ENCODE results near the gene RTN4RL1.

The RTN4RL1 gene

DNA sequence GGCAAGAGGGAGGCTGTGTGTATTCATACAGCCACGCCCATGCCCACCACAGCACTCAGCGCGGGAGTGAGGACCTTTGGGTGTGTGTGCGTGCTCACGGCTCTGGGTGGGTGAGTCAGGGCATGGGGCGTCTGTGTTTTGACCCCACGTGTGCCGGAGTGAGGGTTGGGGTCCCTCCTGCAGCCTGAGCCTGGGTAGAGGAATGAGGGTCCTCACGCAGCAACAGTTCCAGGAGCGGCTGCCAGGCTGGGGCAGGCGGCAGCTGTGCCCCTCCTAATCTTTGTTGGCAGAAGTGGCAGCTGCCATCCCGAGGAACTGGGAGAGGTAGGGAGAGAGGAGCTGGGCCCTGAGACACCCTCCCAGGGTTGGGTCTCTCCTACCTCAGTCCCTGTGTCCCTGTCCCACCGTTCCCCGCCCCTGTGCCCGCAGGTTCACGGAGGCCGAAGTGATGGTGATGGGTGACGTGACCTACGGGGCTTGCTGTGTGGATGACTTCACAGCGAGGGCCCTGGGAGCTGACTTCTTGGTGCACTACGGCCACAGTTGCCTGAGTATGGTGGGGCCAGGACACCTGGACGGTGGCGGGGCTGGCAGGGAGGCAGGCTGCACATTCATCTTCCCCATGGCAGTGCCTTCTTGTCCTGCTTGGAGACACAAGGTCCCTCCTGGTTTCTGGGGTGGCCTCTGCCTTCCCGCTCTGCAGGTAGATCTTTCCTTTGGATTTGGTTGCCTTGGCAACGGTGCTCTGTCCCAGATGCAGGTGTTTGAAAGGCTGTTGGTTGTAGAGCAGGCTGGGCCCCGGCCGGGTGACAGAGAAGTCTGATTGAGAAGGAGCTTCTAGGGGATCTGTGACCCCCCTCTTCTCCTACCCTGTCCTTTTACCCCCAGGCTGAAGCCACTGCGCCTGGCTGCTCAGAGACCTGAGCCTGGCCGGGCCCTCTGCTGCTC is 10.7 kb upstream of the RTN4RL1 start:
- H3K4me1 ChIP-seq (ENCODE audit: control insufficient read depth in 5 of 5, insufficient read depth in 5 of 5, low read length in 5 of 5) = peaks cover 3 to 11% (median 8%) of the 10 kb centered on the region in 5 donors
- H3K9ac ChIP-seq (ENCODE audit: low read length in 5 of 5) = no peak overlapping the region
- H3K36me3 ChIP-seq (ENCODE audit: control insufficient read depth in 5 of 5, insufficient read depth in 5 of 5, low read length in 5 of 5) = peaks cover 0 to 53% (median 42%) of the 10 kb centered on the region in 5 donors
- H3K27me3 ChIP-seq (ENCODE audit: control insufficient read depth in 5 of 5, insufficient read depth in 4 of 5, low read length in 5 of 5) = no peaks in the 10 kb centered on the region
- H3K9me3 ChIP-seq (ENCODE audit: control insufficient read depth in 5 of 5, low read length in 5 of 5) = no peaks in the 10 kb centered on the region
- H3K4me3 ChIP-seq (ENCODE audit: low read depth in 1 of 5, low read length in 5 of 5) = no peak overlapping the region
- no peak overlapping the region for H3K27ac ChIP-seq (ENCODE audit: low read depth, low read length)

DNA sequence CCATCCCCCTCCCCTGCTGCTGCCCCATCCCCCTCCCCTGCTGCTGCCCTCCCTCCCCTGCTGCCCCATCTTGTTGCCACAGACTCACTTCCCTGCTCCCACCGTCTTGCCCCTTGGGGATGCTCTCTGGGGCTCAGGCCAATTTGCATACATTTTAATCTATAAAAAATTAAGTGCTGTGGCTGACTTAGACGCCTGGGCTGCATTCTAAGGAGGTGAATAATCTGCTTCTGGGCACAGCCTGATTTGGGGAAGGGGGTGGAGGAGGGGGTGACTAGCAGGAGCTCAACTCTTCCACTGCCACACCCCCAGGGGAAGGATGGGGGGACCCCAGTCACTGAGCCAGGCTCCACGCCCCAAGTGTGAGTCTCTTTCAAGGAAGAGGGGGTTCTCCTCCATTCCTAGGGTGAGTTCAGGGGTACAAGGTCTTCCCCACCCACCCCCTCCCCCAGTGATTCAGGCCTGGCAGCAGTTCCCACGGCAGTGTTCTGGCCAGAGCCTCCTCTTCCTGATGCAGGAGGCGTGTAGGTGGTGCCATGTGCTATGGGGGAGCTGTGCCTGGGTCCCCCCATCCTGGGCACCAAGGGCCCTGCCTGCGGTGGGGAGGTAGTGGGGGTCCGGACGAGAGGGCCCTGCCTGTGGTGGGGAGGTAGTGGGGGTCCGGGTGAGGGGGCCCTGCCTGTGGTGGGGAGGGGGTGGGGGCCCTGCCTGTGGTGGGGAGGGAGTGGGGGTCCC is 9.8 kb upstream of the RTN4RL1 start:
- peaks cover 0 to 49% (median 36%) of the 10 kb centered on the region in 5 donors for H3K36me3 ChIP-seq (ENCODE audit: control insufficient read depth in 5 of 5, insufficient read depth in 5 of 5, low read length in 5 of 5)
- H3K4me1 ChIP-seq (ENCODE audit: control insufficient read depth in 5 of 5, insufficient read depth in 5 of 5, low read length in 5 of 5) = peaks cover 3 to 19% (median 14%) of the 10 kb centered on the region in 5 donors
- no peak overlapping the region for H3K27ac ChIP-seq (ENCODE audit: low read depth, low read length)

DNA sequence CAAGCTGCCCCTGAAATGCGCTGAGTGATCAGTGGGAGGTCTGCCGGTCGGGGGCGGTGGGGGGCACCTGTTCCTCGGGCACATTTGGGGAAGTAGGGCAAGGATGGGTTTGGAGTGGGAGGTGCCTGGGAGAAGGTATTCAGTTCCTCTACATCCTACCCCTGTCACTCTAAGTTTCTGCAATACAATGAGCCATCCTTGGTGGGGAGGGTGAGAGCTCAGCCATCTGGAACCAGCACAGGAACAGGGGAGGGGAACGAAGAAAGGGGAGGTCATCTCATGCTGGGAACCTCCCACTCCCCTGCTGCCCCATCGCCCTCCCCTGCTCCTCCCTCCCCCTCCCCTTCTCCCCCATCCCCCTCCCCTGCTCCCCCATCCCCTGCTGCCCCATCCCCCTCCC is 9.0 kb upstream of the RTN4RL1 start:
- no peaks in the 10 kb centered on the region for H3K27me3 ChIP-seq (ENCODE audit: control insufficient read depth in 5 of 5, insufficient read depth in 4 of 5, low read length in 5 of 5)
- no peak overlapping the region for H3K9ac ChIP-seq (ENCODE audit: low read length in 5 of 5)
- H3K36me3 ChIP-seq (ENCODE audit: control insufficient read depth in 5 of 5, insufficient read depth in 5 of 5, low read length in 5 of 5) = peaks cover 0 to 44% (median 34%) of the 10 kb centered on the region in 5 donors
- H3K4me1 ChIP-seq (ENCODE audit: control insufficient read depth in 5 of 5, insufficient read depth in 5 of 5, low read length in 5 of 5) = peaks cover 3 to 24% (median 18%) of the 10 kb centered on the region in 5 donors
- no peaks in the 10 kb centered on the region for H3K9me3 ChIP-seq (ENCODE audit: control insufficient read depth in 5 of 5, low read length in 5 of 5)
- no peak overlapping the region for H3K27ac ChIP-seq (ENCODE audit: low read depth, low read length)
- no peak overlapping the region for H3K4me3 ChIP-seq (ENCODE audit: low read depth in 1 of 5, low read length in 5 of 5)

More for the DNA sequence above, 9.8 kb upstream of the RTN4RL1 start:
- no peak overlapping the region for H3K4me3 ChIP-seq (ENCODE audit: low read depth in 1 of 5, low read length in 5 of 5)
- no peaks in the 10 kb centered on the region for H3K9me3 ChIP-seq (ENCODE audit: control insufficient read depth in 5 of 5, low read length in 5 of 5)
- no peak overlapping the region for H3K9ac ChIP-seq (ENCODE audit: low read length in 5 of 5)
- no peaks in the 10 kb centered on the region for H3K27me3 ChIP-seq (ENCODE audit: control insufficient read depth in 5 of 5, insufficient read depth in 4 of 5, low read length in 5 of 5)

DNA sequence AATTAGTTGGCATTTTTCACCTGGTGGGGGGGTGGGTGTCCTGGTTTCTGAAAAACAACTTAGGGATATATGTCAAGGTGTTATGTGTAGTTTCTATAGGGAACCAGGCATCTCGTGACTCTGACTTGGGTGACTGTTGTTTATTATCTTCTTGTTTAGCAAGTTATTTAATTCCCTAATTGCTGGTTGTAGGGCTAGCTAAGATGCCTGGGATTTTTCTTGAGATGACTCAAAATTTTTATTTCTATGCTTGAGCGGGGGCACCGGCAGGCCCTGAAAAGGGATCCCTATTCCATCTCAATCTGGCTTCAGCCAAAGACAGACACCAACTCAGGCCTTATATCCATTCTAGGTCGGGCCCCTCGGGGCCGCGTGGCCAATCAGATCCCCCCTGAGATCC is 8.0 kb upstream of the RTN4RL1 start:
- H3K9ac ChIP-seq (ENCODE audit: low read length in 5 of 5) = no peak overlapping the region
- peaks cover 3 to 24% (median 21%) of the 10 kb centered on the region in 5 donors for H3K4me1 ChIP-seq (ENCODE audit: control insufficient read depth in 5 of 5, insufficient read depth in 5 of 5, low read length in 5 of 5)
- no peak overlapping the region for H3K27ac ChIP-seq (ENCODE audit: low read depth, low read length)
- peaks cover 0 to 37% (median 30%) of the 10 kb centered on the region in 5 donors for H3K36me3 ChIP-seq (ENCODE audit: control insufficient read depth in 5 of 5, insufficient read depth in 5 of 5, low read length in 5 of 5)
- H3K4me3 ChIP-seq (ENCODE audit: low read depth in 1 of 5, low read length in 5 of 5) = no peak overlapping the region
- H3K27me3 ChIP-seq (ENCODE audit: control insufficient read depth in 5 of 5, insufficient read depth in 4 of 5, low read length in 5 of 5) = peaks cover 0 to 4% (median 0%) of the 10 kb centered on the region in 5 donors
- no peaks in the 10 kb centered on the region for H3K9me3 ChIP-seq (ENCODE audit: control insufficient read depth in 5 of 5, low read length in 5 of 5)

DNA sequence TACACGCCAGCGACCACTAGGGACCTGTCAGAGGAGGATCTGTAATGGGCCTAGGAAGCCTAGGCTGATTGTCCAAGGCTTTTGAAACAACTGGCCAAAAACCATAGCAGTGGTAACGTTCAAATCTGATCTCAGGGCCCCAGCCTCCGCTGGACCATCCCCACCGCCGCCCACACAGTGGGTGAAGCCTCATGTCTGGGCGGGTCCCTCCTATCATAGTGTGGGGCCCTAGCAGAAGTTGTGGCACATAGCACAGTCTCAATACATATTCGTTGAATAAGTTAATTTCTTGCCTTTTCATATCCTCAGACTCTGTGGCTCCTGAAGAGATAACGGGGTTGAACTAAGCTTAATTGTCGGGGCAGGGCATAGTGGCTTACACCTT is 5.6 kb upstream of the RTN4RL1 start:
- Histone ChIP-seq H3K4me3 (ENCODE audit: low read depth in 1 of 5, low read length in 5 of 5) (peak overlapping the region; percentile 96 to 99 (median 97)), H3K9me3 (ENCODE audit: control insufficient read depth in 5 of 5, low read length in 5 of 5) (no peaks in the 10 kb centered on the region), H3K27me3 (ENCODE audit: control insufficient read depth in 5 of 5, insufficient read depth in 4 of 5, low read length in 5 of 5) (peaks cover 0 to 7% (median 4%) of the 10 kb centered on the region in 5 donors), H3K36me3 (ENCODE audit: control insufficient read depth in 5 of 5, insufficient read depth in 5 of 5, low read length in 5 of 5) (peaks cover 0 to 14% (median 9%) of the 10 kb centered on the region in 5 donors), H3K9ac (ENCODE audit: low read length in 5 of 5) (peak overlapping the region; percentile 77 to 90 (median 88)), H3K27ac (ENCODE audit: low read depth, low read length) (no peak overlapping the region), H3K4me1 (ENCODE audit: control insufficient read depth in 5 of 5, insufficient read depth in 5 of 5, low read length in 5 of 5) (peaks cover 5 to 30% (median 26%) of the 10 kb centered on the region in 5 donors)

DNA sequence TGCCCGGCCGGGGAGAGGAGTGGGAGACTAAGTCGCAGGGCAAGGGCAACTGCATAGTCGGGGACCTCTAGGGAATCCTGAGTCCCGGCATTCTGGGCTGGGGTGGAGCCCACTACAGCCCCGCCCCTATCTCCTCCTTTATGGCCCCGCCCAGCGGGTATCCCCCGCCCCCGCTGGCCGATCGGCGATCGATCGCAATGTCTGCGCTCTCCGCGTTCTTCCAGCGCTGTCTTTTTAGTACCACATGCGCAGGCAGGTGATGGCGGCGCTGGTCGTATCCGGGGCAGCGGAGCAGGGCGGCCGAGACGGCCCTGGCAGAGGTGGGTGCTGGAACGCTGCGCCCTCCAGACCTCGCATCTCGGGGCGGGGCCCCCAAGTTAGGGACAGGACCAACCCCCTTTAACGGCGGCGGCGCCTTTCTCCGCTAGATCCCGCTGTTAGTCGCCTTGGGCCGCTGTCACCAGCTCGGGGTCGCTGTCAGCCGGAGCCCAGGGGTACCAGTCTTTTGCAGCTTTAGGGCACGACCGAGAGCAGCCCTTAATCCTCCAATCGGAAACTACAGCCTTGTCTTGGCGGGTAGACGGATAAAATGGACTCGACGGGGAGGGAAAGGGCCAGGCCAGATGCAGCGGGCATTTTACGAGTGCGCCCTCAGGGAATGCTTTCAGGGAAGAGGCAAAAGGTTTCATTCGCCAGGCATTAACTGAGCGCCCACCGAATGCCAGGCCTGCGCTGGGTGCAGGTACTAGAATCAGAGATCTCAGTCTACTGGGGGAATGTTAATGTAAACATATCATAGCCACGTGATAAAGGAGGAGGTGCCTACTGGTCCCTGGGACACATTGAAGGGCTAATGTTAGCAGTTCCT is 5.0 kb upstream of the RTN4RL1 start, which contains the start of gene DPH1:
Gene DPH1 (plus strand): TSS at position 243 of the 868 bp plus-strand sequence. CDS start 17 bp downstream, at position 260.
- Histone ChIP-seq H3K27me3 (ENCODE audit: control insufficient read depth in 5 of 5, insufficient read depth in 4 of 5, low read length in 5 of 5) (peaks cover 0 to 7% (median 4%) of the 10 kb centered on the region in 5 donors), H3K4me3 (ENCODE audit: low read depth in 1 of 5, low read length in 5 of 5) (peak within 1 kb of the TSS; percentile 96 to 99 (median 97)), H3K27ac (ENCODE audit: low read depth, low read length) (peak within 1 kb of the TSS; percentile 67), H3K36me3 (ENCODE audit: control insufficient read depth in 5 of 5, insufficient read depth in 5 of 5, low read length in 5 of 5) (peaks cover 0 to 10% (median 6%) of the 10 kb centered on the region in 5 donors), H3K4me1 (ENCODE audit: control insufficient read depth in 5 of 5, insufficient read depth in 5 of 5, low read length in 5 of 5) (peaks cover 5 to 35% (median 32%) of the 10 kb centered on the region in 5 donors), H3K9ac (ENCODE audit: low read length in 5 of 5) (peak within 1 kb of the TSS; percentile 77 to 90 (median 88)), H3K9me3 (ENCODE audit: control insufficient read depth in 5 of 5, low read length in 5 of 5) (no peaks in the 10 kb centered on the region)

DNA sequence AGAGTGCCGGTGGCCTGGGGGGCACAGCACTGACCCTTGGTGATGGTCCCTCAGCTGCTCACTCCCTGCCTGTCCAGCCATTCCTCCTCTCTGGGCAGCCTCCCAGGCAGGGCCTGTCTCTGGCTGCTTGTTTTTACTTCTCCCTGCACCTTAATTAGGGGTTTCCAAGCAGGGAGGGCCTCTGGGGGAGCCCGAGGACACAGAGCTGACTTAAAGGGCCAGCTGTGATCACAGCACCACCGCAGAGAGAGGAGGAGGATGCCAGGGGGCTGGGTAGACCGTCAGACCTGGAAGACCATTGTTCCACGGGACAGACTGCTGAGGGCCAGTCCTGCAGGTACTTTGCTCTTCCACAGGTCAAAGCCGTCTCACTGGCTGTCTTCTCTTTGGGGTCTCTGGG is 3.6 kb upstream of the RTN4RL1 start:
- no peak overlapping the region for H3K27ac ChIP-seq (ENCODE audit: low read depth, low read length)
- H3K9ac ChIP-seq (ENCODE audit: low read length in 5 of 5) = no peak overlapping the region
- H3K4me1 ChIP-seq (ENCODE audit: control insufficient read depth in 5 of 5, insufficient read depth in 5 of 5, low read length in 5 of 5) = peaks cover 5 to 49% (median 42%) of the 10 kb centered on the region in 5 donors
- H3K9me3 ChIP-seq (ENCODE audit: control insufficient read depth in 5 of 5, low read length in 5 of 5) = no peaks in the 10 kb centered on the region
- H3K27me3 ChIP-seq (ENCODE audit: control insufficient read depth in 5 of 5, insufficient read depth in 4 of 5, low read length in 5 of 5) = peaks cover 0 to 7% (median 4%) of the 10 kb centered on the region in 5 donors
- peaks cover 0 to 7% (median 4%) of the 10 kb centered on the region in 5 donors for H3K36me3 ChIP-seq (ENCODE audit: control insufficient read depth in 5 of 5, insufficient read depth in 5 of 5, low read length in 5 of 5)
- H3K4me3 ChIP-seq (ENCODE audit: low read depth in 1 of 5, low read length in 5 of 5) = no peak overlapping the region

DNA sequence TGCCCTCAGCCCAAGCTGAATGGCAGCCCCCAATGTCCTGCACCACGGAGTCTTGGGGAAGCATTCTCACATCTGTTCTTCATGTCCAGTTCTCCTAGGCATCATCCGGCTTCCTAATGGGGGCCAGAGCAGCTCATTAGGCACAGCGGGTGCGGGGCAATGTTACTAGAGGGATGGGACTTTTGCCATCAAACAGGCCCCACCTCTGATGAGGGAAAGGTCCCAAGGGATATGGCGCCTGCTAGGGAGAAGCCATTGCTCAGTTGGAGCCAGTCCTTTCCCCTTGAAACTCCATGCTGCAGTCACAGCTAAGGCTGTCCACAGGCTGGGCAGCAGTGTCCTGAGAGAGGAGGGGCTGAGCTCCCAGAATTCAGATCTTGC is 3.1 kb upstream of the RTN4RL1 start:
- Histone ChIP-seq H3K9me3 (ENCODE audit: control insufficient read depth in 5 of 5, low read length in 5 of 5) (no peaks in the 10 kb centered on the region), H3K36me3 (ENCODE audit: control insufficient read depth in 5 of 5, insufficient read depth in 5 of 5, low read length in 5 of 5) (peaks cover 0 to 2% (median 0%) of the 10 kb centered on the region in 5 donors), H3K27me3 (ENCODE audit: control insufficient read depth in 5 of 5, insufficient read depth in 4 of 5, low read length in 5 of 5) (peaks cover 0 to 7% (median 4%) of the 10 kb centered on the region in 5 donors), H3K4me3 (ENCODE audit: low read depth in 1 of 5, low read length in 5 of 5) (no peak overlapping the region), H3K4me1 (ENCODE audit: control insufficient read depth in 5 of 5, insufficient read depth in 5 of 5, low read length in 5 of 5) (peaks cover 5 to 53% (median 46%) of the 10 kb centered on the region in 5 donors), H3K27ac (ENCODE audit: low read depth, low read length) (no peak overlapping the region), H3K9ac (ENCODE audit: low read length in 5 of 5) (no peak overlapping the region)

DNA sequence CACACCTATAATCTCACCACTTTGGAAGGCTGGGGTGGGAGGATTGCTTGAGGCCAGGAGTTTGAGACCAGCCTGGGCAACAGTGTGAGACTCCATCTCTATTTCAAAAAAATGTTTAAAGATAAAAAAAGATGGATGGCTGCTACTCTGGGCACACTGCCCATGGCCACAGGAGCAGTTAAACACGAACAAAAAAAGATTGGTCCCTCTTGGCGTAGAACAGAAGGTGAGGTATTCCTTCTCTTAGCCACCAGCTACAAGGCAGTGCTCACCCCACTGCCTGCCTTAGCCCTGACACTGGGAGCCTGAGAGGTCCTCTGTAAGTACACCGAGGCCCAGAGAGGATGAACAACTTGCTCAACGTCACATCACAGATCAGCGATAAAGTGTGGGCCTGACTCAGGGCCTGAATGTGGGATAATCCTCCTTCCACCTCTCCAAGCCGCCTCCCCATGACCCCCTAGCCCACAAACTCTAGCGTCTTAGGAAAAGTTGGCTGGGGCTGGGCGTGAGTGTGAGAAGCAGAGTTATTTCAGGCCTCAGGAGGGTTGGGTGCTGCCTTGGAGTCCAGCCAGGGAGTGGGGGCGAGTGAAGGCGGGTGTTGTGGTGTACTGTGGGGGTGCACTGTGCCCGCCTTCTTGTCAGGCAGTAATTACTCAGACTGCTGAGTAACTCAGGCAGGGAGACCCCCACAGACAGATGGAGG is 2.5 kb upstream of the RTN4RL1 start:
- Histone ChIP-seq H3K27ac (ENCODE audit: low read depth, low read length) (no peak overlapping the region), H3K9ac (ENCODE audit: low read length in 5 of 5) (no peak overlapping the region), H3K9me3 (ENCODE audit: control insufficient read depth in 5 of 5, low read length in 5 of 5) (no peaks in the 10 kb centered on the region), H3K27me3 (ENCODE audit: control insufficient read depth in 5 of 5, insufficient read depth in 4 of 5, low read length in 5 of 5) (peaks cover 0 to 7% (median 4%) of the 10 kb centered on the region in 5 donors), H3K4me1 (ENCODE audit: control insufficient read depth in 5 of 5, insufficient read depth in 5 of 5, low read length in 5 of 5) (peaks cover 5 to 59% (median 52%) of the 10 kb centered on the region in 5 donors), H3K4me3 (ENCODE audit: low read depth in 1 of 5, low read length in 5 of 5) (no peak overlapping the region), H3K36me3 (ENCODE audit: control insufficient read depth in 5 of 5, insufficient read depth in 5 of 5, low read length in 5 of 5) (peaks cover 0 to 2% (median 0%) of the 10 kb centered on the region in 5 donors)
